Lower lobe of right lung (tissue), 2 donors: Measurements from ENCODE around the gene ARL6IP5. TPM values are rescaled to one million over a fixed set of nuclear protein-coding genes. Genes with fewer than 3 reads are reported as not detected.

Source experiments
- ATAC-seq, 2 donors: fragments of 200-7000 bp; cut with Tn5 transposase; one replicate each; pipeline ENCODE4 v1.9.1; 2020 to 2022; ENCODE audit warnings: mild to moderate bottlenecking in 2 of 2, moderate library complexity in 2 of 2
- DNase-seq: peaks from one replicate; pipeline ENCODE4 v3.0.0-alpha.2; 2020
- H3K27ac ChIP-seq: fragments of 200-600 bp; one replicate; pipeline ENCODE4 v1.8.0; 2022
- H3K27me3 ChIP-seq: fragments of 200-600 bp; one replicate; pipeline ENCODE4 v1.8.0; 2022; ENCODE audit warnings: low read depth
- H3K36me3 ChIP-seq: fragments of 200-600 bp; one replicate; pipeline ENCODE4 v1.8.0; 2022; ENCODE audit warnings: mild to moderate bottlenecking
- H3K4me1 ChIP-seq: fragments of 200-600 bp; one replicate; pipeline ENCODE4 v1.8.0; 2022
- H3K4me3 ChIP-seq: fragments of 200-600 bp; one replicate; pipeline ENCODE4 v1.8.0; 2022; ENCODE audit warnings: mild to moderate bottlenecking
- H3K9me3 ChIP-seq: fragments of 200-600 bp; one replicate; pipeline ENCODE4 v1.8.0; 2022
- intact Hi-C: fragments of 100-400 bp; cut with DNase I; formaldehyde crosslinking; loops from one replicate; pipeline ENCODE4 v1.11.0; 2022
- total RNA-seq: library from RNA; stranded (reverse); fragmentation: NEBNext Ultra II Directional; extraction: Animal tissue kit (Norgen Biotek cat#: 25700); gene quantifications from one replicate; pipeline ENCODE4 v1.2.1, GENCODE V29; 2021
- TF ChIP-seq, protein P1 (sequence below): fragments of 200-600 bp; IDR thresholded peaks from one replicate; pipeline ENCODE4 v1.8.0; 2022; ENCODE audit warnings: antibody characterized with exemption, mild to moderate bottlenecking
- donor health status: DM: no; HTN: yes; CAD: no; lungs with severe emphysema.

The ARL6IP5 gene
- total RNA-seq, 1 donor from 2014 or later, result 138 TPM

GRCh38 chr3:69137005-69137404 lies 52.3 kb downstream of the ARL6IP5 start:
- Histone ChIP-seq H3K9me3 (no peaks in the 10 kb centered on the region), H3K36me3 (no peaks in the 10 kb centered on the region), H3K4me3 (no peak overlapping the region), H3K27ac (no peak overlapping the region), H3K27me3 (no peaks in the 10 kb centered on the region), H3K4me1 (no peaks in the 10 kb centered on the region)
- no peak for ATAC-seq
- no peak for DNase-seq
- intact Hi-C loops, result no loop called here
- TF ChIP-seq, protein P1, sequence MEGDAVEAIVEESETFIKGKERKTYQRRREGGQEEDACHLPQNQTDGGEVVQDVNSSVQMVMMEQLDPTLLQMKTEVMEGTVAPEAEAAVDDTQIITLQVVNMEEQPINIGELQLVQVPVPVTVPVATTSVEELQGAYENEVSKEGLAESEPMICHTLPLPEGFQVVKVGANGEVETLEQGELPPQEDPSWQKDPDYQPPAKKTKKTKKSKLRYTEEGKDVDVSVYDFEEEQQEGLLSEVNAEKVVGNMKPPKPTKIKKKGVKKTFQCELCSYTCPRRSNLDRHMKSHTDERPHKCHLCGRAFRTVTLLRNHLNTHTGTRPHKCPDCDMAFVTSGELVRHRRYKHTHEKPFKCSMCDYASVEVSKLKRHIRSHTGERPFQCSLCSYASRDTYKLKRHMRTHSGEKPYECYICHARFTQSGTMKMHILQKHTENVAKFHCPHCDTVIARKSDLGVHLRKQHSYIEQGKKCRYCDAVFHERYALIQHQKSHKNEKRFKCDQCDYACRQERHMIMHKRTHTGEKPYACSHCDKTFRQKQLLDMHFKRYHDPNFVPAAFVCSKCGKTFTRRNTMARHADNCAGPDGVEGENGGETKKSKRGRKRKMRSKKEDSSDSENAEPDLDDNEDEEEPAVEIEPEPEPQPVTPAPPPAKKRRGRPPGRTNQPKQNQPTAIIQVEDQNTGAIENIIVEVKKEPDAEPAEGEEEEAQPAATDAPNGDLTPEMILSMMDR, result no peak

DNA sequence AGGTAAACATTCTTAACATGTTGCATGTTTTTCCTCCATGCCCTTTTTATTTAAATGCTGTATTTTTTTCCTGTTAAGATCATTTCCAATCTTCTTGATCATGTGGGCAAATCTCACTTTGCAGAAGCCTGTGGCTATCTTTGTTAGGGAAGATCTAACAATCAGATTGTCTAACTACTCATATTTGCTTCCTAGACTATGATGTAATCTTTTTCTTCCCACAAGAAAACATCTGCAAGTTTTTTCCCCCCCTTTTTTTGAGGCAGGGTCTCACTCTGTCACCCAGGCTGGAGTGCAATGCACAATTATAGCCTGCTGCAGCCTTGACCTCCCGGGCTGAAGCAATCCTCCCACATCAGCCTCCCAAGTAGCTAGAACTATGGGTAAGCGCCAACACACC lies 52.7 kb downstream of the ARL6IP5 start:
- Histone ChIP-seq H3K27ac (no peak overlapping the region), H3K27me3 (no peaks in the 10 kb centered on the region), H3K4me3 (no peak overlapping the region), H3K9me3 (no peaks in the 10 kb centered on the region), H3K36me3 (no peaks in the 10 kb centered on the region), H3K4me1 (no peaks in the 10 kb centered on the region)
- ATAC-seq, result no peak
- intact Hi-C loops, result no loop called here
- TF ChIP-seq, protein P1, result no peak
- DNase-seq, result no peak

GRCh38 chr3:69141313-69141712 lies 56.6 kb downstream of the ARL6IP5 start:
- no peaks in the 10 kb centered on the region for H3K9me3 ChIP-seq
- no peak overlapping the region for H3K27ac ChIP-seq
- ATAC-seq (no peak), DNase-seq (no peak)
- intact Hi-C loops, result no loop called here
- H3K36me3 ChIP-seq, result no peaks in the 10 kb centered on the region
- no peak overlapping the region for H3K4me3 ChIP-seq
- H3K4me1 ChIP-seq, result no peaks in the 10 kb centered on the region
- H3K27me3 ChIP-seq, result no peaks in the 10 kb centered on the region
- TF ChIP-seq, protein P1, result no peak

GRCh38 chr3:69142090-69142489 lies 57.4 kb downstream of the ARL6IP5 start:
- no peaks in the 10 kb centered on the region for H3K36me3 ChIP-seq
- TF ChIP-seq, protein P1, result no peak
- ATAC-seq (no peak), DNase-seq (no peak)
- no peaks in the 10 kb centered on the region for H3K27me3 ChIP-seq
- no peak overlapping the region for H3K27ac ChIP-seq
- intact Hi-C loops, result no loop called here
- no peaks in the 10 kb centered on the region for H3K4me1 ChIP-seq
- no peak overlapping the region for H3K4me3 ChIP-seq
- no peaks in the 10 kb centered on the region for H3K9me3 ChIP-seq

GRCh38 chr3:69142797-69143454 lies 58.2 kb downstream of the ARL6IP5 start:
- H3K27me3 ChIP-seq, result no peaks in the 10 kb centered on the region
- TF ChIP-seq, protein P1, result no peak
- H3K4me3 ChIP-seq, result no peak overlapping the region
- no peak for ATAC-seq
- H3K27ac ChIP-seq, result no peak overlapping the region
- H3K4me1 ChIP-seq, result no peaks in the 10 kb centered on the region
- no peak for DNase-seq
- intact Hi-C loops, result no loop called here
- no peaks in the 10 kb centered on the region for H3K36me3 ChIP-seq
- H3K9me3 ChIP-seq, result no peaks in the 10 kb centered on the region
